Glomerular visceral epithelial cell (primary cell): ENCODE data around the gene C1orf146.
"Not testable (repeated sequence)": the region's sequence is repeated elsewhere in the genome, so short reads cannot be mapped to it uniquely, and the experiment has no call there.

ENCODE experiments used
- DNase-seq: peaks from one replicate; pipeline ENCODE4 v3.0.0-alpha.2; 2016; ENCODE audit errors: extremely low spot score

The C1orf146 gene

GRCh38 chr1:92274939-92275338 lies 57.2 kb downstream of the C1orf146 start:
- peak; percentile 28 for DNase-seq

GRCh38 chr1:92276082-92276481 lies 58.4 kb downstream of the C1orf146 start:
- no peak for DNase-seq

- DNase-seq, result no peak
Measured at GRCh38 chr1:92277105-92277723, 59.5 kb downstream of the C1orf146 start.

- not testable (repeated sequence) for DNase-seq
Measured at GRCh38 chr1:92279781-92280180, 62.1 kb downstream of the C1orf146 start.

GRCh38 chr1:92281411-92281810 lies 63.7 kb downstream of the C1orf146 start:
- not testable (repeated sequence) for DNase-seq

- DNase-seq, result peak; percentile 51
Measured at GRCh38 chr1:92291372-92291999, 73.8 kb downstream of the C1orf146 start.
